ENCODE data around the gene RNF149. TPM values are rescaled to one million over a fixed set of nuclear protein-coding genes. Genes with fewer than 3 reads are reported as not detected.

Gene RNF149
- total RNA-seq, 1 experiment from 2014 or later: 69.0 TPM

GRCh38 chr2:101281482-101281881 lies 27.0 kb downstream of the RNF149 start:
- intact Hi-C loops (cut with micrococcal nuclease; ENCODE audit: unreplicated experiment): no loop called here
- H3K4me1 Mint-ChIP-seq (ENCODE audit: low read depth, unreplicated experiment): no peaks in the 10 kb centered on the region
- BruUV-seq (replicated peaks): no TSS peak
- H3K27ac Mint-ChIP-seq (ENCODE audit: unreplicated experiment): no peak overlapping the region
- no peaks in the 10 kb centered on the region for H3K9me3 Mint-ChIP-seq (ENCODE audit: low read depth, unreplicated experiment)
- CTCF ChIA-PET: interaction anchor here (0.6 to 0.7 kb wide), 3 partner anchors 23 to 452 kb away, joined by 4 to 5 read pairs (median 5); no protein-coding TSS in a partner anchor
- no peak for TF ChIP-seq CTCF (IDR thresholded peaks at IDR 0.05; ENCODE audit: unreplicated experiment)
- peaks cover 25% of the 10 kb centered on the region for H3K36me3 Mint-ChIP-seq (ENCODE audit: insufficient read depth, unreplicated experiment)
- no peak overlapping the region for H3K4me3 Mint-ChIP-seq (ENCODE audit: low read depth, unreplicated experiment)
- DNase-seq: no peak
- no peaks in the 10 kb centered on the region for H3K27me3 Mint-ChIP-seq (ENCODE audit: unreplicated experiment)

- H3K4me3 Mint-ChIP-seq (ENCODE audit: low read depth, unreplicated experiment): no peak overlapping the region
- peaks cover 21% of the 10 kb centered on the region for H3K36me3 Mint-ChIP-seq (ENCODE audit: insufficient read depth, unreplicated experiment)
- intact Hi-C loops (cut with micrococcal nuclease; ENCODE audit: unreplicated experiment): loop anchor here (10.0 kb wide), 1 partner anchor 106 kb away; the partner anchor contains the start of gene CREG2
- no peak overlapping the region for H3K27ac Mint-ChIP-seq (ENCODE audit: unreplicated experiment)
- no TSS peak for BruUV-seq (replicated peaks)
- no peaks in the 10 kb centered on the region for H3K4me1 Mint-ChIP-seq (ENCODE audit: low read depth, unreplicated experiment)
- no peaks in the 10 kb centered on the region for H3K9me3 Mint-ChIP-seq (ENCODE audit: low read depth, unreplicated experiment)
- no peaks in the 10 kb centered on the region for H3K27me3 Mint-ChIP-seq (ENCODE audit: unreplicated experiment)
- CTCF ChIA-PET: no interaction called here
- no peak for TF ChIP-seq CTCF (IDR thresholded peaks at IDR 0.05; ENCODE audit: unreplicated experiment)
- DNase-seq: no peak
These were observed 29.6 kb downstream of the RNF149 start for GRCh38 chr2:101278925-101279324.

- peak; percentile 26 for DNase-seq
- TF ChIP-seq CTCF (IDR thresholded peaks at IDR 0.05; ENCODE audit: unreplicated experiment): no peak
- Mint-ChIP-seq H3K36me3 (ENCODE audit: insufficient read depth, unreplicated experiment) (peaks cover 24% of the 10 kb centered on the region), H3K4me3 (ENCODE audit: low read depth, unreplicated experiment) (no peak overlapping the region), H3K9me3 (ENCODE audit: low read depth, unreplicated experiment) (no peaks in the 10 kb centered on the region), H3K4me1 (ENCODE audit: low read depth, unreplicated experiment) (no peaks in the 10 kb centered on the region), H3K27ac (ENCODE audit: unreplicated experiment) (no peak overlapping the region), H3K27me3 (ENCODE audit: unreplicated experiment) (no peaks in the 10 kb centered on the region)
- intact Hi-C loops (cut with micrococcal nuclease; ENCODE audit: unreplicated experiment): loop anchor here (10.0 kb wide), 1 partner anchor 108 kb away; the partner anchor contains the start of gene CREG2
- no TSS peak for BruUV-seq (replicated peaks)
- CTCF ChIA-PET: interaction anchor here (0.9 to 1.0 kb wide), 3 partner anchors 18 to 555 kb away, joined by 3 to 4 read pairs (median 3); no protein-coding TSS in a partner anchor
These were observed 31.4 kb downstream of the RNF149 start for GRCh38 chr2:101277111-101277510.

- H3K4me3 Mint-ChIP-seq (ENCODE audit: low read depth, unreplicated experiment): no peak overlapping the region
- no peaks in the 10 kb centered on the region for H3K4me1 Mint-ChIP-seq (ENCODE audit: low read depth, unreplicated experiment)
- H3K36me3 Mint-ChIP-seq (ENCODE audit: insufficient read depth, unreplicated experiment): peaks cover 39% of the 10 kb centered on the region
- intact Hi-C loops (cut with micrococcal nuclease; ENCODE audit: unreplicated experiment): loop anchor here (10.0 kb wide), 1 partner anchor 111 kb away; the partner anchor contains the start of gene CREG2
- no TSS peak for BruUV-seq (replicated peaks)
- no peak for TF ChIP-seq CTCF (IDR thresholded peaks at IDR 0.05; ENCODE audit: unreplicated experiment)
- no peaks in the 10 kb centered on the region for H3K27me3 Mint-ChIP-seq (ENCODE audit: unreplicated experiment)
- no peaks in the 10 kb centered on the region for H3K9me3 Mint-ChIP-seq (ENCODE audit: low read depth, unreplicated experiment)
- no peak for DNase-seq
- CTCF ChIA-PET: no interaction called here
- no peak overlapping the region for H3K27ac Mint-ChIP-seq (ENCODE audit: unreplicated experiment)
These were observed 34.4 kb downstream of the RNF149 start for GRCh38 chr2:101274142-101274541.

Data from Calu3 (cell line).